C4-2B (cell line): Measurements from ENCODE around the gene XPO6.

Experiments used
- ZFX ChIP-seq: fragments of 450-650 bp; IDR thresholded peaks from 2 replicates; pipeline ENCODE4 v1.6.1; 2017
- TF ChIP-seq, protein P1 (sequence below): fragments of 450-650 bp; conservative IDR thresholded peaks from 2 replicates; pipeline ENCODE4 v1.5.1; 2017; ENCODE audit warnings: mild to moderate bottlenecking

DNA sequence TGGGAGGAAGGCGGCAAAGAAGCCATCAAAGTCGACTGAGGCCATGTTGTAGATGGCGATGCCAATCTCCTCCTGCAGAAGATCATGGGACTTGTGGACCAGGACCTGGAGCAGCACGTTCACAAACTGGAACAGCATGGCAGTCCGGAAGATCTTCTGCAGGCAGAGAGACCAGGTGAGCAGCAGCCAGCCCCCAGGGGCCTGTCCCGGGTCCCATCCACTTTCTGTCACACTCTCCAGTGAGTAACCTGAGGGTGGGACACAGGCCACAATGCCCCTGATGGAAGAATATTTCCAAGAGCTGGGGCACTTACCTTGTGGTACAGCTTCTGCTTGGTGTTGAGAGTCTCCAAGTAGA lies 110.3 kb downstream of the XPO6 start:
- TF ChIP-seq, protein P1, sequence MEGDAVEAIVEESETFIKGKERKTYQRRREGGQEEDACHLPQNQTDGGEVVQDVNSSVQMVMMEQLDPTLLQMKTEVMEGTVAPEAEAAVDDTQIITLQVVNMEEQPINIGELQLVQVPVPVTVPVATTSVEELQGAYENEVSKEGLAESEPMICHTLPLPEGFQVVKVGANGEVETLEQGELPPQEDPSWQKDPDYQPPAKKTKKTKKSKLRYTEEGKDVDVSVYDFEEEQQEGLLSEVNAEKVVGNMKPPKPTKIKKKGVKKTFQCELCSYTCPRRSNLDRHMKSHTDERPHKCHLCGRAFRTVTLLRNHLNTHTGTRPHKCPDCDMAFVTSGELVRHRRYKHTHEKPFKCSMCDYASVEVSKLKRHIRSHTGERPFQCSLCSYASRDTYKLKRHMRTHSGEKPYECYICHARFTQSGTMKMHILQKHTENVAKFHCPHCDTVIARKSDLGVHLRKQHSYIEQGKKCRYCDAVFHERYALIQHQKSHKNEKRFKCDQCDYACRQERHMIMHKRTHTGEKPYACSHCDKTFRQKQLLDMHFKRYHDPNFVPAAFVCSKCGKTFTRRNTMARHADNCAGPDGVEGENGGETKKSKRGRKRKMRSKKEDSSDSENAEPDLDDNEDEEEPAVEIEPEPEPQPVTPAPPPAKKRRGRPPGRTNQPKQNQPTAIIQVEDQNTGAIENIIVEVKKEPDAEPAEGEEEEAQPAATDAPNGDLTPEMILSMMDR = no peak
- no peak for TF ChIP-seq ZFX
